Caco-2 (cell line): ENCODE results near the gene FLT3. TPM values are rescaled to one million over a fixed set of nuclear protein-coding genes. Genes with fewer than 3 reads are reported as not detected.

Experiments used
- BruUV-seq: library from RNA; stranded (reverse); fragments of 400-500 nt; replicated peaks from 2 replicates; lab custom pipeline; 2021; lab: Mats Ljungman, UMichigan
- CTCF ChIA-PET: fragments of 300-600 bp; sonication (Branson Sonifier 250); formaldehyde crosslinking; loops from one replicate; lab custom pipeline; 2022; ENCODE audit warnings: antibody characterized with exemption; lab: Charles Lee
- POLR2A ChIA-PET: fragments of 300-600 bp; sonication (Branson Sonifier 250); formaldehyde crosslinking; loops from one replicate; lab custom pipeline; 2022; ENCODE audit warnings: antibody characterized with exemption; lab: Charles Lee
- DNase-seq, 2 experiments: peaks; one replicate each; pipeline versions ENCODE4 v3.0.0 to v3.0.0-alpha.2; 2020 to 2022
- H3K27me3 ChIP-seq: replicated peaks from 2 replicates; pipeline ENCODE4 v1.6.0; 2011; ENCODE audit warnings: low read length; ENCODE audit not compliant: control insufficient read depth, insufficient read depth
- H3K36me3 ChIP-seq: 2 replicates; pipeline ENCODE4 v1.5.1; 2011; ENCODE audit warnings: low read length; ENCODE audit not compliant: control insufficient read depth, insufficient read depth
- H3K4me1 ChIP-seq: fragments of 250-450 bp; sonication (Bioruptor Pico); 2 replicates; pipeline ENCODE4 v1.5.1; 2020; ENCODE audit warnings: mild to moderate bottlenecking
- H3K4me3 ChIP-seq: 2 replicates; pipeline ENCODE4 v1.5.1; 2011; ENCODE audit warnings: low read depth, mild to moderate bottlenecking, control low read depth, low read length
- H3K9me3 ChIP-seq: fragments of 250-450 bp; sonication (Bioruptor Pico); 2 replicates; pipeline ENCODE4 v1.5.1; 2020; ENCODE audit warnings: mild to moderate bottlenecking, moderate library complexity
- H3K27ac Mint-ChIP-seq: one replicate; pipeline ENCODE4 v1.8.0; 2022; ENCODE audit warnings: mixed read lengths; ENCODE audit not compliant: unreplicated experiment
- H3K27me3 Mint-ChIP-seq: one replicate; pipeline ENCODE4 v1.8.0; 2022; ENCODE audit warnings: mixed read lengths; ENCODE audit not compliant: insufficient read depth, unreplicated experiment
- H3K36me3 Mint-ChIP-seq: one replicate; pipeline ENCODE4 v1.8.0; 2022; ENCODE audit warnings: mild to moderate bottlenecking, mixed read lengths; ENCODE audit not compliant: insufficient read depth, unreplicated experiment
- H3K4me1 Mint-ChIP-seq: one replicate; pipeline ENCODE4 v1.8.0; 2022; ENCODE audit warnings: low read depth, mixed read lengths; ENCODE audit not compliant: unreplicated experiment
- H3K4me3 Mint-ChIP-seq: one replicate; pipeline ENCODE4 v1.8.0; 2022; ENCODE audit warnings: mild to moderate bottlenecking, moderate library complexity, mixed read lengths; ENCODE audit not compliant: unreplicated experiment
- H3K9me3 Mint-ChIP-seq: one replicate; pipeline ENCODE4 v1.8.0; 2022; ENCODE audit warnings: mixed read lengths; ENCODE audit not compliant: unreplicated experiment
- intact Hi-C: fragments of 100-400 bp; cut with micrococcal nuclease; formaldehyde crosslinking; loops from one replicate; pipeline ENCODE4 v1.10.0; 2022; ENCODE audit not compliant: unreplicated experiment
- total RNA-seq: library from RNA; stranded (reverse); gene quantifications from 2 replicates; pipeline ENCODE4 v1.2.3, GENCODE V29; 2022
- TF ChIP-seq, protein P1 (sequence below), 2 experiments: fragments of 200-600 bp in 1 of 2; IDR thresholded peaks; 1 replicate in 1 of 2; 2 replicates in 1 of 2; pipeline versions ENCODE4 v1.5.1 to v1.8.0; 2011 to 2022; ENCODE audit warnings: antibody characterized with exemption in 1 of 2, control low read depth in 1 of 2, inconsistent platforms in 1 of 2, low read depth in 1 of 2, low read length in 1 of 2, mild to moderate bottlenecking in 1 of 2, moderate library complexity in 1 of 2; ENCODE audit not compliant: insufficient read depth in 1 of 2, severe bottlenecking in 1 of 2, unreplicated experiment in 1 of 2

FLT3 gene
- total RNA-seq, 1 experiment from 2014 or later, result 0.09 TPM

DNA sequence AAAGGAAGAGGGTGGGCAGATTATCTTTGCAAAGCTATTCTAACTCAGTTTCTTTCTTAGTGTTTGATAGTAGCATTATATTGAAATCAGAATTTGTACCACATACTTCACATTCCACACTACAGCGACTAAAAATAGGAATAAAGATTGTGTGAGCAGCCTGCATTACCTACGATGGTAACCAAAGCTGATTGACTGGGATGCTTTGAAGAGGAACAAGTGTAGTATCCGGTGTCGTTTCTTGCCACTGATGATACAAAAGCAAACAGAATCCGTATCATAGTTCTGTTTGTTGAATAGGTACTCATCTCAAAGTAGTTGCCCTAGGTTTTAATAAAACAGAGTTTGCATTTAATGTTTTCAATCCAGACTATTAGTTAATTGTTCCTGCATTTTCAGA is 51.2 kb downstream of the FLT3 start:
- Histone ChIP-seq H3K9me3 (no peaks in the 10 kb centered on the region), H3K27me3 (no peaks in the 10 kb centered on the region), H3K36me3 (no peaks in the 10 kb centered on the region), H3K4me1 (peaks cover 6% of the 10 kb centered on the region; the same call in 1 of the 2 replicates), H3K4me3 (no peak overlapping the region)
- no peak for DNase-seq
- intact Hi-C loops, result no loop called here
- no TSS peak for BruUV-seq
- H3K4me3 Mint-ChIP-seq, result no peak overlapping the region
- H3K27me3 Mint-ChIP-seq, result no peaks in the 10 kb centered on the region
- TF ChIP-seq, protein P1, sequence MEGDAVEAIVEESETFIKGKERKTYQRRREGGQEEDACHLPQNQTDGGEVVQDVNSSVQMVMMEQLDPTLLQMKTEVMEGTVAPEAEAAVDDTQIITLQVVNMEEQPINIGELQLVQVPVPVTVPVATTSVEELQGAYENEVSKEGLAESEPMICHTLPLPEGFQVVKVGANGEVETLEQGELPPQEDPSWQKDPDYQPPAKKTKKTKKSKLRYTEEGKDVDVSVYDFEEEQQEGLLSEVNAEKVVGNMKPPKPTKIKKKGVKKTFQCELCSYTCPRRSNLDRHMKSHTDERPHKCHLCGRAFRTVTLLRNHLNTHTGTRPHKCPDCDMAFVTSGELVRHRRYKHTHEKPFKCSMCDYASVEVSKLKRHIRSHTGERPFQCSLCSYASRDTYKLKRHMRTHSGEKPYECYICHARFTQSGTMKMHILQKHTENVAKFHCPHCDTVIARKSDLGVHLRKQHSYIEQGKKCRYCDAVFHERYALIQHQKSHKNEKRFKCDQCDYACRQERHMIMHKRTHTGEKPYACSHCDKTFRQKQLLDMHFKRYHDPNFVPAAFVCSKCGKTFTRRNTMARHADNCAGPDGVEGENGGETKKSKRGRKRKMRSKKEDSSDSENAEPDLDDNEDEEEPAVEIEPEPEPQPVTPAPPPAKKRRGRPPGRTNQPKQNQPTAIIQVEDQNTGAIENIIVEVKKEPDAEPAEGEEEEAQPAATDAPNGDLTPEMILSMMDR (IDR thresholded peaks at IDR 0.05; ENCODE audit: insufficient read depth in 1 of 2, low read depth in 1 of 2, low read length in 1 of 2, severe bottlenecking in 1 of 2, unreplicated experiment in 1 of 2), result no peak
- ChIA-PET POLR2A (no interaction called here), CTCF (no interaction called here)
- H3K9me3 Mint-ChIP-seq, result no peaks in the 10 kb centered on the region
- H3K27ac Mint-ChIP-seq, result no peak overlapping the region
- H3K36me3 Mint-ChIP-seq, result no peaks in the 10 kb centered on the region
- H3K4me1 Mint-ChIP-seq, result peaks cover 6% of the 10 kb centered on the region

DNA sequence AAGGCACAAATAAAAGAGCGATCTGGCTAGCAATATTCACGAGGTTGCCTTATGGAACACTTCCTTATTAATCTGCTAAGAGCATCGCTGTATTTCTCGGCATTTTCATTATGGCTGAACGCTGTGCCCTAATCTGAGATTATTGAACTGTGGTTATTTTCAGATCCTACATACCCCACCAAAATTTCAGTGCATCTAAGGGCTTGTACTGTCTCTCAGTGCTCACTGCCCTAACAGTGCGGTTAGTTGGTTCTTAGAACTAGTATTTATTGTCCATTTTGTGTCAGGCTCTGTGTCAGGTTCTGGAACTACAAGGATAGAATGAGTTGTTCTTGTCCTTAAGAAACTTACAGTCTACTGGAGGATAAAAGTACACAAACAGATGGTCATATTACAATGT is 51.6 kb downstream of the FLT3 start:
- Histone ChIP-seq H3K36me3 (no peaks in the 10 kb centered on the region), H3K4me3 (no peak overlapping the region), H3K9me3 (no peaks in the 10 kb centered on the region), H3K4me1 (peaks cover 6% of the 10 kb centered on the region; the same call in 1 of the 2 replicates), H3K27me3 (no peaks in the 10 kb centered on the region)
- H3K4me1 Mint-ChIP-seq, result peaks cover 6% of the 10 kb centered on the region
- no peaks in the 10 kb centered on the region for H3K9me3 Mint-ChIP-seq
- intact Hi-C loops, result no loop called here
- BruUV-seq, result no TSS peak
- CTCF ChIA-PET, result no interaction called here
- no peaks in the 10 kb centered on the region for H3K27me3 Mint-ChIP-seq
- no peaks in the 10 kb centered on the region for H3K36me3 Mint-ChIP-seq
- H3K4me3 Mint-ChIP-seq, result no peak overlapping the region
- no peak overlapping the region for H3K27ac Mint-ChIP-seq
- TF ChIP-seq, protein P1 (IDR thresholded peaks at IDR 0.05; ENCODE audit: insufficient read depth in 1 of 2, low read depth in 1 of 2, low read length in 1 of 2, severe bottlenecking in 1 of 2, unreplicated experiment in 1 of 2), result no peak
- POLR2A ChIA-PET, result no interaction called here
- no peak for DNase-seq

DNA sequence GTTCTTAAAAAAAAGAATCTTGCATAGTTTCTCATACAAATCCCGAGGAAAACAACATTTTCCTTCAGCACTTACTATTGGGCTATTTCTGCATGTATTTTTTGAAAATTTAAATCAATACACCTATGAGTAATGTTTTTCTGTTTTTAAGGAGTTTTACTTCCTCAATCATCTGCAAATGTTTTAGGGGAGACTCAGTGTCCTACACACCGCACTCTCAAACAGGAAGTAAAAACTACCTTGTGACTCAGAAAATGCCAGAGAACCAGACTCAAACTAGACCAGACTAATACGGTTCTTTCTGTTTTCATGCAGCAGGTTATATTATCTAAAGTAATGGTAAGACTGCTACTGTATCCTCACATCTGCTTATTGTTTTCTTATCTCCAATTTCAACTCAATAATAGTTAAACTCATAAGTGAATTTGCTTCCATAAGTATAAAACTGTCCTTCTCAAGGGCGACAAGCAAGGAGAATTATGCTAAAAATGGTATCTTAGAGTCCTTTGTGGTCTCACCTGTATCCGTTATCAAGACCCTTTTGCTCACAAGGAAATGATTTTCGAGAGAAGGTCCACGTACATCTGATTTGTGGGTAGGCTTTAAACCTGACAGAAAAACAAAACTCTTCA is 52.5 kb downstream of the FLT3 start:
- H3K27me3 ChIP-seq, result no peaks in the 10 kb centered on the region
- Mint-ChIP-seq H3K4me1 (peaks cover 6% of the 10 kb centered on the region), H3K4me3 (no peak overlapping the region), H3K27me3 (no peaks in the 10 kb centered on the region), H3K27ac (no peak overlapping the region), H3K9me3 (no peaks in the 10 kb centered on the region), H3K36me3 (no peaks in the 10 kb centered on the region)
- POLR2A ChIA-PET, result no interaction called here
- intact Hi-C loops, result no loop called here
- H3K9me3 ChIP-seq, result no peaks in the 10 kb centered on the region
- DNase-seq, result no peak
- H3K4me1 ChIP-seq, result peaks cover 6% of the 10 kb centered on the region; the same call in 1 of the 2 replicates
- no peak overlapping the region for H3K4me3 ChIP-seq
- CTCF ChIA-PET, result no interaction called here
- no peaks in the 10 kb centered on the region for H3K36me3 ChIP-seq
- no TSS peak for BruUV-seq
- TF ChIP-seq, protein P1 (IDR thresholded peaks at IDR 0.05; ENCODE audit: insufficient read depth in 1 of 2, low read depth in 1 of 2, low read length in 1 of 2, severe bottlenecking in 1 of 2, unreplicated experiment in 1 of 2), result no peak
